K562 (cell line): Measurements from ENCODE around the gene CAPN10.
"Not testable (repeated sequence)": the region's sequence is repeated elsewhere in the genome, so short reads cannot be mapped to it uniquely, and the experiment has no call there.

ENCODE experiments used
- CREM ChIP-seq: IDR thresholded peaks from 2 replicates; pipeline ENCODE4 v1.6.1; 2014; ENCODE audit warnings: antibody characterized with exemption, low read depth
- CTCF ChIP-seq, 3 experiments: IDR thresholded peaks in 2 of 3; conservative IDR thresholded peaks in 1 of 3; 2 replicates each; pipeline ENCODE4 v1.5.1; 2011 to 2012; ENCODE audit warnings: low read length in 3 of 3, mild to moderate bottlenecking in 3 of 3, control low read depth in 2 of 3, improper control_type of control experiment in 1 of 3, inconsistent platforms in 1 of 3, low read depth in 1 of 3, mixed read lengths in 1 of 3, moderate library complexity in 1 of 3; ENCODE audit not compliant: insufficient read depth in 2 of 3
- MEF2A ChIP-seq: IDR thresholded peaks from 2 replicates; pipeline ENCODE4 v1.6.1; 2011; ENCODE audit warnings: low read depth, mild to moderate bottlenecking, low read length, moderate library complexity; ENCODE audit not compliant: control insufficient read depth
- ZFP91 ChIP-seq: sonication (generic); formaldehyde crosslinking; IDR thresholded peaks from 2 replicates; pipeline ENCODE4 v1.8.0; 2022; ENCODE audit warnings: mild to moderate bottlenecking, missing genetic modification reagents

- not testable (repeated sequence) for TF ChIP-seq CREM; ZFP91; MEF2A; CTCF (IDR thresholded peaks at IDR 0.05 in 2 of 3, conservative IDR thresholded peaks at IDR 0.05 in 1 of 3; ENCODE audit: insufficient read depth in 2 of 3, low read depth in 1 of 3, low read length in 3 of 3)
These were observed 47.4 kb upstream of the CAPN10 start for GRCh38 chr2:240539101-240539500.
